Measurements from ENCODE around the gene TMEM132A. TPM values are rescaled to one million over a fixed set of nuclear protein-coding genes. Genes with fewer than 3 reads are reported as not detected.

TMEM132A gene
- total RNA-seq, 1 donor from 2014 or later: 218 TPM

GRCh38 chr11:60985501-60985900 is 61.2 kb downstream of the TMEM132A start:
- no peaks in the 10 kb centered on the region for H3K4me1 Mint-ChIP-seq (ENCODE audit: unreplicated experiment)
- H3K36me3 Mint-ChIP-seq: no peaks in the 10 kb centered on the region
- DNase-seq (ENCODE audit: extremely low spot score, unreplicated experiment): no peak
- no peak overlapping the region for H3K27ac Mint-ChIP-seq
- H3K4me3 Mint-ChIP-seq: no peak overlapping the region
- H3K9me3 Mint-ChIP-seq: no peaks in the 10 kb centered on the region
- TF ChIP-seq, protein P1, sequence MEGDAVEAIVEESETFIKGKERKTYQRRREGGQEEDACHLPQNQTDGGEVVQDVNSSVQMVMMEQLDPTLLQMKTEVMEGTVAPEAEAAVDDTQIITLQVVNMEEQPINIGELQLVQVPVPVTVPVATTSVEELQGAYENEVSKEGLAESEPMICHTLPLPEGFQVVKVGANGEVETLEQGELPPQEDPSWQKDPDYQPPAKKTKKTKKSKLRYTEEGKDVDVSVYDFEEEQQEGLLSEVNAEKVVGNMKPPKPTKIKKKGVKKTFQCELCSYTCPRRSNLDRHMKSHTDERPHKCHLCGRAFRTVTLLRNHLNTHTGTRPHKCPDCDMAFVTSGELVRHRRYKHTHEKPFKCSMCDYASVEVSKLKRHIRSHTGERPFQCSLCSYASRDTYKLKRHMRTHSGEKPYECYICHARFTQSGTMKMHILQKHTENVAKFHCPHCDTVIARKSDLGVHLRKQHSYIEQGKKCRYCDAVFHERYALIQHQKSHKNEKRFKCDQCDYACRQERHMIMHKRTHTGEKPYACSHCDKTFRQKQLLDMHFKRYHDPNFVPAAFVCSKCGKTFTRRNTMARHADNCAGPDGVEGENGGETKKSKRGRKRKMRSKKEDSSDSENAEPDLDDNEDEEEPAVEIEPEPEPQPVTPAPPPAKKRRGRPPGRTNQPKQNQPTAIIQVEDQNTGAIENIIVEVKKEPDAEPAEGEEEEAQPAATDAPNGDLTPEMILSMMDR (conservative IDR thresholded peaks at IDR 0.05): no peak
- peaks cover 9% of the 10 kb centered on the region for H3K27me3 Mint-ChIP-seq

- Mint-ChIP-seq H3K9me3 (no peaks in the 10 kb centered on the region), H3K27ac (no peak overlapping the region), H3K4me1 (ENCODE audit: unreplicated experiment) (no peaks in the 10 kb centered on the region), H3K4me3 (no peak overlapping the region), H3K36me3 (no peaks in the 10 kb centered on the region), H3K27me3 (peaks cover 11% of the 10 kb centered on the region)
- TF ChIP-seq, protein P1 (conservative IDR thresholded peaks at IDR 0.05): no peak
- DNase-seq (ENCODE audit: extremely low spot score, unreplicated experiment): no peak
These were observed 62.0 kb downstream of the TMEM132A start for GRCh38 chr11:60985991-60986915.

Other genes starting within 250 kb of the TMEM132A start
- gene MS4A8, start 224.8 kb upstream of the TMEM132A start, total RNA-seq (ENCODE audit: low replicate concordance): 2.7 and 2.8 TPM in 2 replicates
- 0.75 and 3.5 TPM in 2 replicates for gene MS4A18, start 199.7 kb upstream of the TMEM132A start, total RNA-seq (ENCODE audit: low replicate concordance)
- gene MS4A15, start 167.6 kb upstream of the TMEM132A start, total RNA-seq (ENCODE audit: low replicate concordance): 0.27 TPM in 1 of 2 replicates, not detected in the other
- gene MS4A10, start 139.1 kb upstream of the TMEM132A start, total RNA-seq (ENCODE audit: low replicate concordance): not detected in 2 replicates
- gene CCDC86, start 82.3 kb upstream of the TMEM132A start, total RNA-seq (ENCODE audit: low replicate concordance): 25.2 and 31.1 TPM in 2 replicates
- 2.6 and 7.9 TPM in 2 replicates for gene PTGDR2, start 68.5 kb upstream of the TMEM132A start, total RNA-seq (ENCODE audit: low replicate concordance)
- gene ZP1, start 56.9 kb upstream of the TMEM132A start, total RNA-seq (ENCODE audit: low replicate concordance): not detected in 2 replicates
- gene PRPF19, start 17.9 kb upstream of the TMEM132A start, total RNA-seq (ENCODE audit: low replicate concordance): 105 and 120 TPM in 2 replicates
- 83.0 and 97.5 TPM in 2 replicates for gene TMEM109, start 10.3 kb upstream of the TMEM132A start, total RNA-seq (ENCODE audit: low replicate concordance)
- gene SLC15A3, start 27.7 kb downstream of the TMEM132A start, total RNA-seq (ENCODE audit: low replicate concordance): 2.3 and 3.5 TPM in 2 replicates
- 0.70 and 1.1 TPM in 2 replicates for gene CD6, start 47.2 kb downstream of the TMEM132A start, total RNA-seq (ENCODE audit: low replicate concordance)
- not detected in 2 replicates for gene CD5, start 178.0 kb downstream of the TMEM132A start, total RNA-seq (ENCODE audit: low replicate concordance)
- gene VPS37C, start 237.0 kb downstream of the TMEM132A start, total RNA-seq (ENCODE audit: low replicate concordance): 27.8 and 42.1 TPM in 2 replicates

All from type B pancreatic cell (in vitro differentiated cells).